Endometrial microvascular endothelial cells (primary cell): ENCODE data around the gene YIF1B. TPM values are rescaled to one million over a fixed set of nuclear protein-coding genes. Genes with fewer than 3 reads are reported as not detected.

Experiments used
- in situ Hi-C: cut with HindIII; loops from 2 replicates; pipeline ENCODE4 v1.10.0; 2017; ENCODE audit warnings: low sequenced_read_pairs, low pct_unique_long_range_greater_than_20kb; ENCODE audit errors: inconsistent ontology term
- total RNA-seq: library from RNA; depleted of rRNA; stranded (reverse); fragments of >200 nt; gene quantifications from one replicate; pipeline ENCODE4 v1.2.3, GENCODE V29; 2015; ENCODE audit errors: inconsistent ontology term

The YIF1B gene
- total RNA-seq, 1 donor from 2014 or later: 88.4 TPM

GRCh38 chr19:38308006-38308766 lies 7.6 kb downstream of the YIF1B start:
- in situ Hi-C loops: no loop called here

DNA sequence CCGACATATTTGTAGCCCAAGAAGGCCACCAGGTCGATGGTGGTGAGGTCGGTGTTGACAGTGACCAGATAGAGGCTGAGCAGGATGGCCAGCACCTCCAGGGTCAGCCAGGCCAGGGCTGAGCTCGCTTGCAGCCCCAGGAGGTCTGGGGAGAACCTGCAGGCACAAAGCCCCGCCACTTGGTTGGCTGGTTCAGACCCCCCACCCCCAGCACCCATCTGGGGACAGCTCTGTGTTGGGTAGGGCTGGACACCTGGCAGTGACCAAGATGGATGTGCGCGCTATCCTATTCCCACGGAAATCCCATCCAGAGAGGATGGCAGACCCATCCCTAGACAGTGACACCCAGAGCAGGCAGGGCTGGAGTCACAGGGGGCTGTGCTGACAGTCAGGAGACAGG lies 8.2 kb downstream of the YIF1B start:
- in situ Hi-C loops: no loop called here

DNA sequence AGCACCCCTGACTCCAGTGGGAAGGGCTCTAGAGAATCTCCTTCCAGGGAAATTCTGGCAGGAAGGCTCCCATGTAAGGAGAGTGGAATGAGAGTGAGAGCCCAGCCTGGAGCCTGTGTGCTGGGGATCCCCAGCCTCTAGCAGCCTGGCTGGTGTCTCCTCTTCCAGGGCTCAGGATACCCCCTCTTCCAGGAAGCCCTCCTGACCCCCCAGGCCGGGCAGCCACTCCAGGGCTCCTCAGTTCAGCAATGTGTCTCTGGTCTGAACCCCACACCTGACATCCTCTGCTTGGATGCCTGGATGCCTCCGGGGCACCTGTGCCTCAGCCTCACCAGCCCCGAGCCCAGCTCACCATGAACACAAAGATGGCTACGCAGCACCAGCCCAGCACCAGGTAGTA lies 8.7 kb downstream of the YIF1B start:
- in situ Hi-C loops: no loop called here

- in situ Hi-C loops: no loop called here
Observed at GRCh38 chr19:38306236-38306635, 9.5 kb downstream of the YIF1B start.

DNA sequence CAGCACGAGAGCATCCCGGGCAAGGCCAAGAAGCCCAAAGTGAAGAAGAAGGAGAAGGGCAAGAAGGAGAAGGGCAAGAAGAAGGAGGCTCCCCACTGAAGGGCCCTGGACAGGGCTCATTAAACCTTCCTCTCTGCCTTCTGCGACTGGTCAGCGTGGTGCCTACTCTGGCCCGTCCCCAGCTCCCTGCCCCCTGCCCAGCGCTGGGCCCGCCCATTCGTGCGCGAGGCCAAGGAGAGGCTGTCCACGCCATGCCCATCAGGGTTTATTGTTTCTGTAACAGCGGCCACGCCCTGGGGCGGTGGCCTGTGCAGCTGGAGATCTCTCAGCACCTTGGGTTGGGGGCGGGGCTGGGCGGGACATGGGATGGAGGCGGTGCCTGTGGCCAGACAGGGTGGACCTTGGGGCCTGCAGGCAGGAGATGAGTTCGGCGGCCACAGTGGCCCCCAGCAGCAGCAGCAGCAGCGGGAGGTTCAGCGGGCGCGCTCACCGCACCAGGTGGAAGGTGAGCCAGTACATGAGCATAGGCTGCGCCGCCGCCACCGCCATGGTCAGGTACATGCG lies 10.8 kb downstream of the YIF1B start:
- in situ Hi-C loops: no loop called here

DNA sequence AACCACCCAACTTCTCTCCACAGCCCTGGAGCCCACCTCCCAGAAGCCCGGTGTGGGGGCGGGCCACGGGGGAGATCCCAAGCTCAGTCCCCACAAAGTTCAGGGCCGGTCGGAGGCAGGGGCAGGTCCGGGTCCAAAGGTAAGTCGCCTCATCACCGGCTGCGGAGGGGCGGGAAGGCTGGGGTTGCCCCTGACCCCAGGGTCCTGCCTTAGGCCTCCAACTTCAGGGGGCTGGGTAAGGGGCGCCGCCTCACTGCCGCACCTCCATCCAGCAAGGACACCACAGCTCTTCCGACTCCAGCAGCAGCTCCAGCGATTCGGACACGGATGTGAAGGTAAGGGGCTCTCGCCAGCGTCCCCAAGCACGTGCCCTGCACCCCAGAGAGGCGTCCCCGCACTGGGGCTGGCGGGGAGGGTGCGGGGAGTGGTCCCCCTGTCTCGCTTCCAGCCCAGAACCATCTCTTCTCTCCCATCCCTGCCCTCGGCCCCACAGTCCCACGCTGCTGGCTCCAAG lies 11.3 kb downstream of the YIF1B start:
- in situ Hi-C loops: no loop called here

DNA sequence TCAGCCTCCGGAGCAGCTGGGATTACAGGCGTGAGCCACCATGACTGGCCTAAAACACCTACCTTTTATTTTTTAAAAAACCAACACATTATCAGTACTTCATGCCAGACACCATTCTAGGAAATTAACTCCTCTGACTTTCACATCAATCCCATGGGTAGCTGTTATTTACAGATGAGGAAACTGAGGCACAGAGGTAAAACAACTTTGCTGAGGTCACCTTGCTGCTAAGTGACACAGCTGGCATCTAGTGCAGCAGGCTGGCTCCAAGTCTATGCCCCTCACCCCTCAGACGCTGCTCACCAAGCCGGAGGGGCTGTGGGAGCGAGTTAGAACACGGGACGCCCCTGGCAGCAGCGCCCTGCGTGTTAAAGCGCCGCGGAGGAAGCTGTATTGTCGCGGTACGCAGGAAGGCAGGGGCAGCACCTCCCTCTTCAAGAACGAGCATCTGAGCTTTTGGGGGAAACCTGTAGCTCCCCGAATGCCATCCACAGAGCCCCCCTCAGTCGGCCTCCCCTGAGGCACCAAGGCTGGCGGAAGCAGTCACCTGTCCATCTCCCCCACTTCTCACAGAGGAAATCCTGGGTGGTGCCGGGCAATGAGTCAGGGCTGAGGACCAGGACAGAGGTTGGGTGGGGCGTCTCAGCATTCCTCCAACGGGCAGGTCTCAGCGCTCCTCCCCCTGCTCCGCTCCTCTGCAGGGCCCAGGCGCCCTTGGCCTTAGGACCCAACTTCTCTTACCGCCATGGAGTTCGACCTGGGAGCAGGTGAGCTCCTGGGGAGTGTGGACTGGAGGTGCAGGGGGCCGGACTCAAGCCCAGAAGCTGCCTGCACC lies 12.0 kb downstream of the YIF1B start, which contains the start of gene C19orf33:
Gene C19orf33, plus strand, starts transcription at position 735 of the 835 bp plus-strand sequence. Its CDS starts 11 bp downstream, at position 746.
- in situ Hi-C loops: no loop called here

GRCh38 chr19:38298821-38299680 lies 16.7 kb downstream of the YIF1B start:
- in situ Hi-C loops: no loop called here

GRCh38 chr19:38294090-38294489 lies 21.7 kb downstream of the YIF1B start:
- in situ Hi-C loops: no loop called here

DNA sequence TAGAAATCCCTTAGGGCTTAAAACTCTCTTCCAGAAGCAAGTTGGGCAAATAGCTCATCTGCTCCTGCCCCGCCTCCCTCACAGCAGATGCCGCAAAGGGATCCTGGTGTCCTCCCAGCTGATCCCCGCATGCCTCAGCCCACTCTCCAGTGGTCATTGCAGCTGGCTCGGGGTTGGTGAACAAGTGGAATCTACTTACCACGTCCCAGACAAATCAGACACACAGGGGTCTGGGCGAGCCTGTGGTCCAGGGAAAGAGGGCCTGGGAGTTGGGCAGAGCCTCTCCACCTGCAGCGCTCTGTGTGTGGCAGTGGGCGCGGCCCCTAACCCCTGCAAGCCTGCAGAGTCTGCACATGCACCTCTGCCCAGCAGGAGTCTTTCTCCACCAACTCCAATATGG lies 22.5 kb downstream of the YIF1B start:
- in situ Hi-C loops: no loop called here

DNA sequence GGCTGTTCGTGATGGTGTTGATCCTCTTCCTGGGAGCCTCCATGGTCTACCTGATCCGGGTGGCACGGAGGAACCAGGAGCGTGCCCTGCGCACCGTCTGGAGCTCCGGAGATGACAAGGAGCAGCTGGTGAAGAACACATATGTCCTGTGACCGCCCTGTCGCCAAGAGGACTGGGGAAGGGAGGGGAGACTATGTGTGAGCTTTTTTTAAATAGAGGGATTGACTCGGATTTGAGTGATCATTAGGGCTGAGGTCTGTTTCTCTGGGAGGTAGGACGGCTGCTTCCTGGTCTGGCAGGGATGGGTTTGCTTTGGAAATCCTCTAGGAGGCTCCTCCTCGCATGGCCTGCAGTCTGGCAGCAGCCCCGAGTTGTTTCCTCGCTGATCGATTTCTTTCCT lies 23.9 kb downstream of the YIF1B start:
- in situ Hi-C loops: no loop called here

GRCh38 chr19:38290631-38291147 lies 25.1 kb downstream of the YIF1B start:
- in situ Hi-C loops: no loop called here

DNA sequence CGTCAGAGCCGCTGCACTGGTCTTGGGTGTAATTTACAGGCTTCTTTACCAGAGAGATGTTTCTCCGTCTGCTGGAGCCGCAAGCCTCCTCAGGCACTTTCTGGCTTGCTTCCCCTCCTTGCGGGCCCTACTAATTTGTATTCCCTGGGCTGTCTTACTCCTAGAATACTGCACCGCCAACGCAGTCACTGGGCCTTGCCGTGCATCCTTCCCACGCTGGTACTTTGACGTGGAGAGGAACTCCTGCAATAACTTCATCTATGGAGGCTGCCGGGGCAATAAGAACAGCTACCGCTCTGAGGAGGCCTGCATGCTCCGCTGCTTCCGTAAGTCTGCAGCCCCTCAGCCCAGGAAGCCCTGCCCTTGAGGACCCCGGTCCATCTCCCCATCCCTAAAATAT lies 25.8 kb downstream of the YIF1B start:
- in situ Hi-C loops: no loop called here

GRCh38 chr19:38288123-38288855 lies 27.5 kb downstream of the YIF1B start:
- in situ Hi-C loops: no loop called here

- in situ Hi-C loops: no loop called here
Observed at GRCh38 chr19:38287604-38288003, 28.1 kb downstream of the YIF1B start.

GRCh38 chr19:38285567-38285966 lies 30.2 kb downstream of the YIF1B start:
- in situ Hi-C loops: no loop called here

DNA sequence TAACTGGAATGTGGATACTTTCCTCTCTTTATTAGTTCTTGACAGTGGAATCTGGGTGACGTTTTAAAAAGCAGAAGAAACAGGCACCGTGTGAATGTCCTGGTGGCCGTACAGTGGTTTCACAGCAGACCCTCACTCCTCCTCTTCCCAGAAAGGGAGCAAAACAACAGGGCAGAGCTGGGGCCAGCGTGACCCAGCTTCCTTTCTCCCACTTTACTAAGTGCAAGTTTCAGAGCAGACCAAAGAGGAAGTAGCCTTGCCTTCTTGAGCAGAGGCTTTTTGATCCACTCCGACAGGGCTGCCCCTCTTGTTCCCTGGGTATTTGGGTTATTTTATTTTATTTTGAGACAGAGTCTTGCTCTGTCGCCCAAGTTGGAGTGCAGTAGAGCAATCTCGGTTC lies 31.3 kb downstream of the YIF1B start:
- in situ Hi-C loops: no loop called here

GRCh38 chr19:38283271-38283670 lies 32.5 kb downstream of the YIF1B start:
- in situ Hi-C loops: no loop called here
